Bronchial epithelial cell (primary cell): ENCODE results near the gene CYB561A3. TPM values are rescaled to one million over a fixed set of nuclear protein-coding genes. Genes with fewer than 3 reads are reported as not detected.

Experiments
- DNase-seq: peaks from one replicate; pipeline ENCODE4 v3.0.0-alpha.2; 2010; ENCODE audit warnings: low read depth
- FAIRE-seq: peaks from 2 replicates; lab custom pipeline; 2011; peaks lifted over from hg19 to GRCh38; lab: Jason Lieb, UNC
- H3K27me3 ChIP-seq: 2 replicates; pipeline ENCODE4 v1.5.1; 2011; ENCODE audit warnings: low read length; ENCODE audit not compliant: control insufficient read depth, insufficient read depth
- H3K36me3 ChIP-seq: 2 replicates; pipeline ENCODE4 v1.5.1; 2011; ENCODE audit warnings: low read length; ENCODE audit not compliant: control insufficient read depth, insufficient read depth
- H3K4me3 ChIP-seq: 2 replicates; pipeline ENCODE4 v1.5.1; 2011; ENCODE audit warnings: mild to moderate bottlenecking, low read depth, low read length, control low read depth
- CTCF ChIP-seq: IDR thresholded peaks from 2 replicates; pipeline ENCODE4 v1.5.1; 2011; ENCODE audit warnings: mild to moderate bottlenecking, moderate library complexity, low read length, control low read depth, inconsistent platforms; ENCODE audit not compliant: insufficient read depth, severe bottlenecking
- total RNA-seq: library from RNA; depleted of rRNA; stranded (reverse); fragments of >200 nt; gene quantifications from 2 replicates; pipeline ENCODE4 v1.2.1, GENCODE V29; 2014

CYB561A3 gene
- total RNA-seq, 1 donor from 2014 or later, result 30.8 TPM

- FAIRE-seq (no peak), DNase-seq (no peak)
- Histone ChIP-seq H3K4me3 (no peak overlapping the region), H3K27me3 (no peaks in the 10 kb centered on the region), H3K36me3 (peaks cover 30% of the 10 kb centered on the region)
- no peak for TF ChIP-seq CTCF
These were observed 15.5 kb downstream of the CYB561A3 start for GRCh38 chr11:61345954-61346843.

- H3K36me3 ChIP-seq, result peaks cover 25% of the 10 kb centered on the region
- FAIRE-seq (no peak), DNase-seq (no peak)
- no peak for TF ChIP-seq CTCF
- H3K4me3 ChIP-seq, result no peak overlapping the region
- no peaks in the 10 kb centered on the region for H3K27me3 ChIP-seq
These were observed 16.5 kb downstream of the CYB561A3 start for GRCh38 chr11:61345170-61345610.

GRCh38 chr11:61343792-61344745 lies 17.6 kb downstream of the CYB561A3 start:
- peaks cover 18% of the 10 kb centered on the region for H3K36me3 ChIP-seq
- no peak for DNase-seq
- no peak for FAIRE-seq

GRCh38 chr11:61342207-61342803 lies 19.4 kb downstream of the CYB561A3 start:
- DNase-seq (no peak), FAIRE-seq (no peak)
- H3K36me3 ChIP-seq, result peaks cover 17% of the 10 kb centered on the region
- no peak overlapping the region for H3K4me3 ChIP-seq
- no peaks in the 10 kb centered on the region for H3K27me3 ChIP-seq
- no peak for TF ChIP-seq CTCF

More at GRCh38 chr11:61343792-61344745, 17.6 kb downstream of the CYB561A3 start:
- Histone ChIP-seq H3K27me3 (no peaks in the 10 kb centered on the region), H3K4me3 (no peak overlapping the region)
- TF ChIP-seq CTCF, result no peak

GRCh38 chr11:61341706-61342105 lies 20.0 kb downstream of the CYB561A3 start:
- no peak overlapping the region for H3K4me3 ChIP-seq
- DNase-seq, result no peak
- no peaks in the 10 kb centered on the region for H3K27me3 ChIP-seq
- no peak for FAIRE-seq
- no peak for TF ChIP-seq CTCF
- peaks cover 17% of the 10 kb centered on the region for H3K36me3 ChIP-seq
